Measurements from ENCODE around the gene ALPK1. TPM values are rescaled to one million over a fixed set of nuclear protein-coding genes. Genes with fewer than 3 reads are reported as not detected.
"Not testable (repeated sequence)": the region's sequence is repeated elsewhere in the genome, so short reads cannot be mapped to it uniquely, and the experiment has no call there.

Gene ALPK1
- total RNA-seq, 4 donors from 2014 or later = 6.9 to 42.2 (median 22.9) TPM

DNA sequence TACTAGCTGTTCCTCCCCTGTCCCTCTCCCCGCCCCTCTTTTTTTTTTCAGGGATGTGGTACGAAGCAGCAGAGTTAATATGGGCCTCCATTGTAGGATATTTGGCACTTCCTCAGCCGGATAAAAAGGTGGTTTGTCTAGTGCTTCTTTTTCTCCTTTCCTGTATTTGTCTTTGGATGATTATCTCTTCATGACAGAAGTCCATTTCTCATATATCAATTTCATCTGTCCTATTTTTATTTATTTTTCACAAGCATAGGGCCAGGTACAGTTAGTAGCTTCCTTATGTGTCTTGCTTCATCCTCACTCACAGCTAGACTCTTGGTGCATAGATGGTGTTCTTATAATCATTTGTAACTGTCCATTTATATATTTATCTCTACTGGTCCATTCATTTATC lies 129.2 kb downstream of the ALPK1 start:
- Histone ChIP-seq H3K27me3 (no peaks in the 10 kb centered on the region), H3K4me3 (no peak overlapping the region), H3K4me1 (no peaks in the 10 kb centered on the region), H3K27ac (no peak overlapping the region), H3K9me3 (no peaks in the 10 kb centered on the region), H3K36me3 (no peaks in the 10 kb centered on the region)
- TF ChIP-seq POLR2A (IDR thresholded peaks at IDR 0.05) = no peak
- intact Hi-C loops (cut with DNase I; ENCODE audit: low total_unique reads) = no loop called here
- no peak for DNase-seq

- no peaks in the 10 kb centered on the region for H3K27me3 ChIP-seq
- intact Hi-C loops (cut with DNase I; ENCODE audit: low total_unique reads) = no loop called here
- H3K4me3 ChIP-seq = no peak overlapping the region
- H3K9me3 ChIP-seq = no peaks in the 10 kb centered on the region
- H3K27ac ChIP-seq = no peak overlapping the region
- no peak for DNase-seq
- TF ChIP-seq POLR2A (IDR thresholded peaks at IDR 0.05) = no peak
- TF ChIP-seq, protein P1, sequence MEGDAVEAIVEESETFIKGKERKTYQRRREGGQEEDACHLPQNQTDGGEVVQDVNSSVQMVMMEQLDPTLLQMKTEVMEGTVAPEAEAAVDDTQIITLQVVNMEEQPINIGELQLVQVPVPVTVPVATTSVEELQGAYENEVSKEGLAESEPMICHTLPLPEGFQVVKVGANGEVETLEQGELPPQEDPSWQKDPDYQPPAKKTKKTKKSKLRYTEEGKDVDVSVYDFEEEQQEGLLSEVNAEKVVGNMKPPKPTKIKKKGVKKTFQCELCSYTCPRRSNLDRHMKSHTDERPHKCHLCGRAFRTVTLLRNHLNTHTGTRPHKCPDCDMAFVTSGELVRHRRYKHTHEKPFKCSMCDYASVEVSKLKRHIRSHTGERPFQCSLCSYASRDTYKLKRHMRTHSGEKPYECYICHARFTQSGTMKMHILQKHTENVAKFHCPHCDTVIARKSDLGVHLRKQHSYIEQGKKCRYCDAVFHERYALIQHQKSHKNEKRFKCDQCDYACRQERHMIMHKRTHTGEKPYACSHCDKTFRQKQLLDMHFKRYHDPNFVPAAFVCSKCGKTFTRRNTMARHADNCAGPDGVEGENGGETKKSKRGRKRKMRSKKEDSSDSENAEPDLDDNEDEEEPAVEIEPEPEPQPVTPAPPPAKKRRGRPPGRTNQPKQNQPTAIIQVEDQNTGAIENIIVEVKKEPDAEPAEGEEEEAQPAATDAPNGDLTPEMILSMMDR (IDR thresholded peaks at IDR 0.05) = no peak
- H3K4me1 ChIP-seq = no peaks in the 10 kb centered on the region
- H3K36me3 ChIP-seq = no peaks in the 10 kb centered on the region
Observed at GRCh38 chr4:112431158-112431557, 134.0 kb downstream of the ALPK1 start.

DNA sequence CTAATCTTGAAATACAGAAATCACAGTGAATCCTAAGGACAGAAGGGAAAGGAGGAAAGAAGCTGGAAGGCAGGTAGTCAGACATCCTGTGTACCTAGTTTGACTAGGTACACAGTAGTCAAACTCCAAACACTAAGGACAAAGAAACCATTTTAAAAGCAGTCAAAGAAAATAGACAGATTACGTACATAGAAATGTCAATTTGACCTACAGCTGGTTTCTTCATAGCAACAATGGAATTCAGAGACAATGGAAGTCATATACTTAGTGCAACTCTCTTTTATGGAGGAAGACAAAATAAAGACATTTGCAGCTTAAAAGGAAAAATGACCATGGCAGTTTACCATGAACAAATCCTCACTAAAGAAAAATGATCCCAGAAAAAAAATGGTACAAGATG lies 139.8 kb downstream of the ALPK1 start:
- H3K27ac ChIP-seq = no peak overlapping the region
- no peaks in the 10 kb centered on the region for H3K4me1 ChIP-seq
- TF ChIP-seq, protein P1 (IDR thresholded peaks at IDR 0.05) = no peak
- no peak for TF ChIP-seq POLR2A (IDR thresholded peaks at IDR 0.05)
- no peaks in the 10 kb centered on the region for H3K27me3 ChIP-seq
- intact Hi-C loops (cut with DNase I; ENCODE audit: low total_unique reads) = no loop called here
- no peaks in the 10 kb centered on the region for H3K36me3 ChIP-seq
- H3K9me3 ChIP-seq = no peaks in the 10 kb centered on the region
- no peak overlapping the region for H3K4me3 ChIP-seq
- no peak for DNase-seq

- DNase-seq; H3K4me1 ChIP-seq; H3K27ac ChIP-seq; H3K36me3 ChIP-seq; H3K27me3 ChIP-seq; H3K4me3 ChIP-seq; intact Hi-C loops (cut with DNase I; ENCODE audit: low total_unique reads); H3K9me3 ChIP-seq: not testable (repeated sequence)
Observed at GRCh38 chr4:112442226-112442625, 145.1 kb downstream of the ALPK1 start.

GRCh38 chr4:112448306-112449132 lies 151.3 kb downstream of the ALPK1 start:
- H3K4me1 ChIP-seq = no peaks in the 10 kb centered on the region
- intact Hi-C loops (cut with DNase I; ENCODE audit: low total_unique reads) = no loop called here
- no peak overlapping the region for H3K4me3 ChIP-seq
- TF ChIP-seq POLR2A (IDR thresholded peaks at IDR 0.05) = no peak
- TF ChIP-seq, protein P1 (IDR thresholded peaks at IDR 0.05) = no peak
- no peaks in the 10 kb centered on the region for H3K27me3 ChIP-seq
- H3K9me3 ChIP-seq = peaks cover 0 to 10% of the 10 kb centered on the region in 2 donors
- H3K27ac ChIP-seq = no peak overlapping the region
- DNase-seq = no peak
- H3K36me3 ChIP-seq = no peaks in the 10 kb centered on the region

GRCh38 chr4:112449708-112450107 lies 152.5 kb downstream of the ALPK1 start:
- Histone ChIP-seq H3K36me3 (no peaks in the 10 kb centered on the region), H3K4me3 (no peak overlapping the region), H3K27me3 (no peaks in the 10 kb centered on the region), H3K4me1 (no peaks in the 10 kb centered on the region), H3K9me3 (peaks cover 0 to 3% of the 10 kb centered on the region in 2 donors), H3K27ac (no peak overlapping the region)
- DNase-seq = no peak
- TF ChIP-seq, protein P1 (IDR thresholded peaks at IDR 0.05) = no peak
- no peak for TF ChIP-seq POLR2A (IDR thresholded peaks at IDR 0.05)
- intact Hi-C loops (cut with DNase I; ENCODE audit: low total_unique reads) = no loop called here

Data from uterus (tissue), 4 donors.